Bronchial epithelial cell (primary cell): ENCODE measurements around the gene AUTS2. TPM values are rescaled to one million over a fixed set of nuclear protein-coding genes. Genes with fewer than 3 reads are reported as not detected.

Experiments
- DNase-seq: peaks from one replicate; pipeline ENCODE4 v3.0.0-alpha.2; 2010; ENCODE audit warnings: low read depth
- FAIRE-seq: peaks from 2 replicates; lab custom pipeline; 2011; peaks lifted over from hg19 to GRCh38; lab: Jason Lieb, UNC
- H3K27me3 ChIP-seq: 2 replicates; pipeline ENCODE4 v1.5.1; 2011; ENCODE audit warnings: low read length; ENCODE audit not compliant: control insufficient read depth, insufficient read depth
- H3K36me3 ChIP-seq: 2 replicates; pipeline ENCODE4 v1.5.1; 2011; ENCODE audit warnings: low read length; ENCODE audit not compliant: control insufficient read depth, insufficient read depth
- H3K4me3 ChIP-seq: 2 replicates; pipeline ENCODE4 v1.5.1; 2011; ENCODE audit warnings: mild to moderate bottlenecking, low read depth, low read length, control low read depth
- CTCF ChIP-seq: IDR thresholded peaks from 2 replicates; pipeline ENCODE4 v1.5.1; 2011; ENCODE audit warnings: mild to moderate bottlenecking, moderate library complexity, low read length, control low read depth, inconsistent platforms; ENCODE audit not compliant: insufficient read depth, severe bottlenecking
- total RNA-seq: library from RNA; depleted of rRNA; stranded (reverse); fragments of >200 nt; gene quantifications from 2 replicates; pipeline ENCODE4 v1.2.1, GENCODE V29; 2014

Gene AUTS2
- total RNA-seq, 1 donor from 2014 or later = 9.5 TPM

- H3K36me3 ChIP-seq = no peaks in the 10 kb centered on the region
- TF ChIP-seq CTCF = no peak
- H3K4me3 ChIP-seq = no peak overlapping the region
- no peak for FAIRE-seq
- peak; percentile 1 for DNase-seq
- H3K27me3 ChIP-seq = no peaks in the 10 kb centered on the region
Observed at GRCh38 chr7:69919426-69920111, 321.3 kb downstream of the AUTS2 start.

- Histone ChIP-seq H3K4me3 (no peak overlapping the region), H3K36me3 (no peaks in the 10 kb centered on the region), H3K27me3 (no peaks in the 10 kb centered on the region)
- no peak for TF ChIP-seq CTCF
- FAIRE-seq (no peak), DNase-seq (no peak)
Observed at GRCh38 chr7:69920797-69921196, 322.5 kb downstream of the AUTS2 start.

GRCh38 chr7:69922026-69922803 lies 323.9 kb downstream of the AUTS2 start:
- TF ChIP-seq CTCF = no peak
- DNase-seq = no peak
- H3K4me3 ChIP-seq = no peak overlapping the region

GRCh38 chr7:69927461-69927860 lies 329.2 kb downstream of the AUTS2 start:
- FAIRE-seq = no peak
- Histone ChIP-seq H3K4me3 (no peak overlapping the region), H3K36me3 (no peaks in the 10 kb centered on the region), H3K27me3 (no peaks in the 10 kb centered on the region)
- TF ChIP-seq CTCF = no peak
- DNase-seq = no peak

More at GRCh38 chr7:69922026-69922803, 323.9 kb downstream of the AUTS2 start:
- H3K27me3 ChIP-seq = no peaks in the 10 kb centered on the region
- no peak for FAIRE-seq
- H3K36me3 ChIP-seq = no peaks in the 10 kb centered on the region

- no peak overlapping the region for H3K4me3 ChIP-seq
- no peaks in the 10 kb centered on the region for H3K36me3 ChIP-seq
- FAIRE-seq (no peak), DNase-seq (no peak)
- H3K27me3 ChIP-seq = no peaks in the 10 kb centered on the region
- no peak for TF ChIP-seq CTCF
Observed at GRCh38 chr7:69928621-69929020, 330.3 kb downstream of the AUTS2 start.
